Prostate gland (tissue), 2 donors: ENCODE measurements around the gene RACGAP1. TPM values are rescaled to one million over a fixed set of nuclear protein-coding genes. Genes with fewer than 3 reads are reported as not detected.

ENCODE experiments used
- DNase-seq: peaks from one replicate; pipeline ENCODE4 v3.0.0-alpha.2; 2019; ENCODE audit warnings: low spot score
- H3K27ac ChIP-seq, 2 donors: fragments of 200-600 bp; sonication (generic); 2 replicates each; pipeline ENCODE4 v1.5.1; 2017 to 2019
- H3K27me3 ChIP-seq: fragments of 200-600 bp; sonication (generic); replicated peaks from 2 replicates; pipeline ENCODE4 v1.5.1; 2019; ENCODE audit not compliant: insufficient read depth
- H3K36me3 ChIP-seq, 2 donors: fragments of 200-600 bp; sonication (generic); 1 replicate in 1 of 2; 2 replicates in 1 of 2; pipeline versions ENCODE4 v1.5.1 to v1.8.1; 2017 to 2019
- H3K4me1 ChIP-seq: fragments of 200-600 bp; sonication (generic); replicated peaks from 2 replicates; pipeline ENCODE4 v1.5.1; 2019
- H3K4me3 ChIP-seq, 2 donors: fragments of 200-600 bp; sonication (generic); 2 replicates each; pipeline ENCODE4 v1.5.1; 2017 to 2019
- H3K9me3 ChIP-seq: fragments of 200-600 bp; sonication (generic); 2 replicates; pipeline ENCODE4 v1.5.1; 2017
- POLR2A ChIP-seq: fragments of 450-650 bp; IDR thresholded peaks from one replicate; pipeline ENCODE4 v1.6.1; 2016; ENCODE audit warnings: antibody characterized with exemption, mild to moderate bottlenecking
- POLR2AphosphoS5 ChIP-seq: sonication (generic); formaldehyde crosslinking; IDR thresholded peaks from one replicate; pipeline ENCODE4 v1.6.1; 2017; ENCODE audit warnings: antibody characterized with exemption
- WGBS: methylation state at CpG from one replicate; pipeline ENCODE4 v1.1.5; 2018; 5-methylcytosine and 5-hydroxymethylcytosine counted together
- intact Hi-C: fragments of 100-400 bp; cut with DNase I; formaldehyde crosslinking; loops from one replicate; pipeline ENCODE4 v1.14.2; 2022
- total RNA-seq, 2 donors: library from RNA; depleted of rRNA; stranded (reverse); fragments of >200 nt; gene quantifications; one replicate each; pipeline ENCODE4 v1.1.0, GENCODE V29; 2016
- TF ChIP-seq, protein P1 (sequence below), 4 experiments: fragments of 200-600 bp in 2 of 4; fragments of 450-650 bp in 2 of 4; sonication (generic) in 2 of 4; IDR thresholded peaks; 1 replicate in 3 of 4; 2 replicates in 1 of 4; pipeline ENCODE4 v1.5.1; 2016 to 2019; ENCODE audit warnings: antibody characterized with exemption in 4 of 4, mild to moderate bottlenecking in 2 of 4, moderate library complexity in 2 of 4

Gene RACGAP1
- total RNA-seq, 2 donors from 2014 or later, result 9.1 to 18.9 TPM

DNA sequence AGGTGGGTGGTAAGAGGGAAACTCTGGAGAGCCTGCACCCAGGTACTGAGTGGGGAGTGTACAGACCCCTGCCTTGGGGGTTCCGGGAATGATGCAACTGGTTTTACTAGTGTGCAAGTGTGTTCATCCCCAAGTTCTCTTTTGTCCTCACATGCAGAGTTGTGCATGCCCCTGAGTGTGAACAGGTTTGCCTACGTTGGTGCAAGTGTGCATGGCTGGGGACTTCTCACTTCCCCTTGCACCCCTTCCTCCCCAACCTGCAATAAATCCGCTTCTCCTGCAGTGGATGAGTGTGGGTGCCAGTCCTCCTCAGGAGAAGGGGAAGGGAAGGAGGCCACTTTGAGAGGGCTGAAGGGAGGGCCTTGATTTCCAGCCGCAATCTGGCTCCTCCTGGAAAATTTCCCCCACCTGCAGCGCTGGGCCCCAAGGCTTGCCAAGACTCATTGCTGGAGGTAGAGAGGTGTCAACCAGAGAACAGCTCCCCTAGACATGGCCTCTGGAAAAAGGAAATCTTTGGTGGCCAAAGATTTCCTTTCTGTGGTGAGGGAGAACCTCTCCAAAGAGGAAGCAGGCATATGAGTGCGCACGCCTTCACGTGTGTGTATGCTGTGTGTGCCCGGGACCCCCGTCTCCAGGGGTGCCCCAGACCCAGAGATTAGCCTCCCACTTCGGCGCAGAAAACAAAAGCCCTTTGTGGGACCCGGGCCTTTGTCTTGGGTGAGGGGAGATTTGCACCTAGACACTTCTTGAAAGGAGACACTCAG lies 69.2 kb downstream of the RACGAP1 start:
- 75% methylated on average over 13 of the region's 13 CpGs for WGBS

DNA sequence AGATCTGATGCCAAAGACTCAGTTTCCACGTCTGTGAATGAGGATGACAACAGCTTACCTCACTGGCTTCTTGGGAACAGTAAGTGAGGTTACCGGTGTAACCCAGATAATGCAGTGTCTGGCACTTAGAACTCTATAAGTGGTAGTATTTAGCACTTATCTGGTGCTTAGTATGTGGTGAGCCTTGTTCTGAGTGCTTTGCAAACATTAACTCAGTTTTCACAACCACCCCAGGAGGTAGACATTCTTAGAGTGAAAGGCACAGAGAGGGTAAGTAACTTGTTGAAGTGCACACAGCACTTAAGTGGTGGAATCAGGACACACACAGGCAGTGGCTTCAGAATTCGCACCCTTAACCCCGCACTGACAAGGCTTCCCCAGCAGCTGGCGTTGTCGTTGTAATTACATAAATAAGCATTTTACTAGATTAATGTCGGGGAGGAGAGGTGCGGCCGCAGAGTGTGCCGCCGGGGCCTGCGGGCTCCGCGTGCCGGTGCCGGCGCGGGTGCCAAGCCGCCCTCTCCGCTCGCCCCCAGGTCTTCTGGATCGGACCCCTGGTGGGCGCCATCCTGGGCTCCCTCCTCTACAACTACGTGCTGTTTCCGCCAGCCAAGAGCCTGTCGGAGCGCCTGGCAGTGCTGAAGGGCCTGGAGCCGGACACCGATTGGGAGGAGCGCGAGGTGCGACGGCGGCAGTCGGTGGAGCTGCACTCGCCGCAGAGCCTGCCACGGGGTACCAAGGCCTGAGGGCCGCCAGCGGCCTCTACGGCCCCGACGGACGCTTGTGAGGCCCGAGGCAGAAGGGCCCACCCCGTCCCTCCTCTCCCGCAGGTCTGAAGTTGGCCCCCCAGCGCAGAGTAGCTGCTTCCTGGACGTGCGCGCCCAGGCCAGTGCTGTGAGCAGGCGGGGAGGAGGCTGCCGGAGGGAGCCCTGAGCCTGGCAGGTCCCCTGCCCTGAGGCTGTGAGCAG lies 70.1 kb downstream of the RACGAP1 start:
- no peaks in the 10 kb centered on the region for H3K36me3 ChIP-seq
- intact Hi-C loops, result no loop called here
- no peaks in the 10 kb centered on the region for H3K27me3 ChIP-seq
- H3K27ac ChIP-seq, result no peak overlapping the region
- WGBS, result 64% methylated on average over 50 of the region's 53 CpGs
- H3K4me1 ChIP-seq, result peaks cover 3% of the 10 kb centered on the region
- no peaks in the 10 kb centered on the region for H3K9me3 ChIP-seq
- no peak for TF ChIP-seq POLR2AphosphoS5
- TF ChIP-seq, protein P1, sequence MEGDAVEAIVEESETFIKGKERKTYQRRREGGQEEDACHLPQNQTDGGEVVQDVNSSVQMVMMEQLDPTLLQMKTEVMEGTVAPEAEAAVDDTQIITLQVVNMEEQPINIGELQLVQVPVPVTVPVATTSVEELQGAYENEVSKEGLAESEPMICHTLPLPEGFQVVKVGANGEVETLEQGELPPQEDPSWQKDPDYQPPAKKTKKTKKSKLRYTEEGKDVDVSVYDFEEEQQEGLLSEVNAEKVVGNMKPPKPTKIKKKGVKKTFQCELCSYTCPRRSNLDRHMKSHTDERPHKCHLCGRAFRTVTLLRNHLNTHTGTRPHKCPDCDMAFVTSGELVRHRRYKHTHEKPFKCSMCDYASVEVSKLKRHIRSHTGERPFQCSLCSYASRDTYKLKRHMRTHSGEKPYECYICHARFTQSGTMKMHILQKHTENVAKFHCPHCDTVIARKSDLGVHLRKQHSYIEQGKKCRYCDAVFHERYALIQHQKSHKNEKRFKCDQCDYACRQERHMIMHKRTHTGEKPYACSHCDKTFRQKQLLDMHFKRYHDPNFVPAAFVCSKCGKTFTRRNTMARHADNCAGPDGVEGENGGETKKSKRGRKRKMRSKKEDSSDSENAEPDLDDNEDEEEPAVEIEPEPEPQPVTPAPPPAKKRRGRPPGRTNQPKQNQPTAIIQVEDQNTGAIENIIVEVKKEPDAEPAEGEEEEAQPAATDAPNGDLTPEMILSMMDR (IDR thresholded peaks at IDR 0.05), result no peak
- TF ChIP-seq POLR2A, result no peak
- H3K4me3 ChIP-seq, result no peak overlapping the region
- DNase-seq, result no peak

More for the DNA sequence above, 69.2 kb downstream of the RACGAP1 start:
- intact Hi-C loops, result no loop called here
- Histone ChIP-seq H3K9me3 (no peaks in the 10 kb centered on the region), H3K27ac (no peak overlapping the region), H3K27me3 (no peaks in the 10 kb centered on the region), H3K36me3 (no peaks in the 10 kb centered on the region), H3K4me1 (peaks cover 3% of the 10 kb centered on the region), H3K4me3 (no peak overlapping the region)
- DNase-seq, result no peak
- TF ChIP-seq POLR2AphosphoS5, result no peak
- TF ChIP-seq, protein P1 (IDR thresholded peaks at IDR 0.05), result no peak
- TF ChIP-seq POLR2A, result no peak

DNA sequence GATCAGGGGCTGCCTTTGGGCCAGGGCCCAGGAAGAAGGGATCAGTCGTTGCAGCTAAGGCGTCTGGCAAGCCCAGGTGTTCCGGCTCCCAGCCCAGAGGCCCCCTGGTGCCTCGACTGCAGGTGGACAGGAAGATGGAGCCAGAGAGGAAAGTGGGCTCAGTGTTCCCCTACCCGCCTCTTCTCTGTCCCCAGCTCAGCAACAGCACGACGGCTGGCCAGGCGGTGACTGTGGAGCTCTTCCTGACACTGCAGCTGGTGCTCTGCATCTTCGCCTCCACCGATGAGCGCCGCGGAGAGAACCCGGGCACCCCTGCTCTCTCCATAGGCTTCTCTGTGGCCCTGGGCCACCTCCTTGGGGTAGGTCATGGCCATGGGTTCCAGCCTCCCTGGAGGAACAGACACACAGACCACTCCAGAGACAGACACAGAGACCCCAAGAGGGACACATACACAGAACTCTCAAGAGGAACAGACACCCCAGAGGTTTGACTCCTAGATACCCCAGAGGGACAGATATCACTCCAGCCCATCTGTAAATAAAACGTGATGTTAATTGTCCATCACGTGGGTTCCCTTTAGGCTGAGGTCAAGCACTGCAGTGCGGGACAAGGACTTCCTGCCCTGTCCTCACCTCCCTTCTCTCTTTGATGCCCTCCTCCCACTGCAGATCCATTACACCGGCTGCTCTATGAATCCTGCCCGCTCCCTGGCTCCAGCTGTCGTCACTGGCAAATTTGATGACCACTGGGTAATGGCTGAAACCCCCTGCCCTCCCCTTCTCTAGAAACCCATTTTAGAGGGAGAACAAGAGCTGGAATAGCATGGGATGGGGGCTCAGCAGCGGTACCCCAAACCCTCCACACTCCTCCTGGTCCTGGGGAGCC lies 71.1 kb downstream of the RACGAP1 start:
- Histone ChIP-seq H3K27me3 (no peaks in the 10 kb centered on the region), H3K36me3 (no peaks in the 10 kb centered on the region), H3K4me3 (no peak overlapping the region), H3K27ac (no peak overlapping the region), H3K4me1 (no peaks in the 10 kb centered on the region), H3K9me3 (no peaks in the 10 kb centered on the region)
- TF ChIP-seq POLR2A (no peak), POLR2AphosphoS5 (no peak)
- TF ChIP-seq, protein P1 (IDR thresholded peaks at IDR 0.05), result no peak
- intact Hi-C loops, result no loop called here
- DNase-seq, result no peak
- WGBS, result 86% methylated on average over 21 of the region's 21 CpGs

DNA sequence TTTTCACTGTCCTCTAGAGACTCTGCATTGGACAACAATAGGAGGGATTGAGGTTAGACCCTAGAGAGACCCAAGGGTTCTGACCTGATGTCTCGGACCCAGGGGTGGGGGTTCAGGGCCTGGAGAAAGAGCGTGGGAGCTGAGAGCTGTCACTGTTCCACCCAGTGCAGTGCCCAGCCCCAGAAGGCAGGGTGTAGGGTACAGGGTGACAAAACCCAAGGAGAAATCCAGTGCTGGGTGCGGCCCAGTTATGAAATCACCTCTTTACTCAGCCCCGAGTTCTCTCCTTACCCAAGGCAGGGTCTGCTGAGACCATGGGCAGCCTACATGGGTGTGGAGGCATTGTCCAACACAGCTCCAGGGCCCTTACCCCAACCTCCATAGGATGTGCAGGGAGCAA lies 72.1 kb downstream of the RACGAP1 start:
- 97% methylated on average over 4 of the region's 4 CpGs for WGBS
- DNase-seq, result no peak
- Histone ChIP-seq H3K9me3 (no peaks in the 10 kb centered on the region), H3K27ac (no peak overlapping the region), H3K4me3 (no peak overlapping the region), H3K36me3 (no peaks in the 10 kb centered on the region), H3K27me3 (no peaks in the 10 kb centered on the region), H3K4me1 (no peaks in the 10 kb centered on the region)
- TF ChIP-seq, protein P1 (IDR thresholded peaks at IDR 0.05), result no peak
- TF ChIP-seq POLR2AphosphoS5 (no peak), POLR2A (no peak)
- intact Hi-C loops, result no loop called here
